GM23338 (cell line): ENCODE data around the gene EPHB3.

Source experiments
- CREB1 ChIP-seq: fragments of 250-450 bp; sonication (Bioruptor Pico); IDR thresholded peaks from 2 replicates; pipeline ENCODE4 v1.5.0; 2020; ENCODE audit warnings: low read depth, mild to moderate bottlenecking, moderate library complexity
- ETS1 ChIP-seq: IDR thresholded peaks from 2 replicates; pipeline ENCODE4 v1.6.1; 2016; ENCODE audit warnings: antibody characterized with exemption
- EZH2 ChIP-seq: fragments of 200-600 bp; sonication (generic); IDR thresholded peaks from one replicate; pipeline ENCODE4 v1.8.0; 2017; ENCODE audit warnings: antibody characterized with exemption, mild to moderate bottlenecking, low read depth; ENCODE audit not compliant: unreplicated experiment
- EZH2phosphoT487 ChIP-seq: fragments of 200-600 bp; sonication (generic); IDR thresholded peaks from one replicate; pipeline ENCODE4 v1.8.1; 2018; ENCODE audit warnings: antibody characterized with exemption; ENCODE audit not compliant: unreplicated experiment
- JUNB ChIP-seq: IDR thresholded peaks from one replicate; pipeline ENCODE4 v1.6.1; 2016; ENCODE audit warnings: antibody characterized with exemption; ENCODE audit not compliant: unreplicated experiment
- NANOG ChIP-seq: IDR thresholded peaks from 2 replicates; pipeline ENCODE4 v1.6.1; 2016; ENCODE audit warnings: antibody characterized with exemption, borderline replicate concordance
- POLR2AphosphoS5 ChIP-seq: IDR thresholded peaks from 2 replicates; pipeline ENCODE4 v1.6.1; 2016; ENCODE audit warnings: antibody characterized with exemption, low read depth
- STAT1 ChIP-seq: IDR thresholded peaks from one replicate; pipeline ENCODE4 v1.6.1; 2016; ENCODE audit warnings: antibody characterized with exemption; ENCODE audit not compliant: unreplicated experiment
- ZNF331 ChIP-seq: fragments of 250-450 bp; sonication (Bioruptor Pico); IDR thresholded peaks from 2 replicates; pipeline ENCODE4 v1.5.0; 2020; ENCODE audit warnings: low read depth, mild to moderate bottlenecking, moderate library complexity
- TF ChIP-seq, protein P1 (sequence below), 2 experiments: fragments of 200-600 bp in 1 of 2; sonication (generic) in 1 of 2; conservative IDR thresholded peaks; 2 replicates each; pipeline versions ENCODE4 v1.5.1 to v1.6.1; 2016 to 2017; ENCODE audit warnings: antibody characterized with exemption in 2 of 2, low read depth in 2 of 2, mild to moderate bottlenecking in 2 of 2, moderate library complexity in 1 of 2
- TF ChIP-seq, protein P2 (sequence below): IDR thresholded peaks from one replicate; pipeline ENCODE4 v1.6.1; 2018; ENCODE audit warnings: antibody characterized with exemption; ENCODE audit not compliant: unreplicated experiment

- TF ChIP-seq, protein P1, sequence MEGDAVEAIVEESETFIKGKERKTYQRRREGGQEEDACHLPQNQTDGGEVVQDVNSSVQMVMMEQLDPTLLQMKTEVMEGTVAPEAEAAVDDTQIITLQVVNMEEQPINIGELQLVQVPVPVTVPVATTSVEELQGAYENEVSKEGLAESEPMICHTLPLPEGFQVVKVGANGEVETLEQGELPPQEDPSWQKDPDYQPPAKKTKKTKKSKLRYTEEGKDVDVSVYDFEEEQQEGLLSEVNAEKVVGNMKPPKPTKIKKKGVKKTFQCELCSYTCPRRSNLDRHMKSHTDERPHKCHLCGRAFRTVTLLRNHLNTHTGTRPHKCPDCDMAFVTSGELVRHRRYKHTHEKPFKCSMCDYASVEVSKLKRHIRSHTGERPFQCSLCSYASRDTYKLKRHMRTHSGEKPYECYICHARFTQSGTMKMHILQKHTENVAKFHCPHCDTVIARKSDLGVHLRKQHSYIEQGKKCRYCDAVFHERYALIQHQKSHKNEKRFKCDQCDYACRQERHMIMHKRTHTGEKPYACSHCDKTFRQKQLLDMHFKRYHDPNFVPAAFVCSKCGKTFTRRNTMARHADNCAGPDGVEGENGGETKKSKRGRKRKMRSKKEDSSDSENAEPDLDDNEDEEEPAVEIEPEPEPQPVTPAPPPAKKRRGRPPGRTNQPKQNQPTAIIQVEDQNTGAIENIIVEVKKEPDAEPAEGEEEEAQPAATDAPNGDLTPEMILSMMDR (conservative IDR thresholded peaks at IDR 0.05; ENCODE audit: low read depth in 2 of 2), result no peak
- TF ChIP-seq POLR2AphosphoS5 (no peak), EZH2 (no peak), CREB1 (CRISPR knock-in tag) (no peak), EZH2phosphoT487 (no peak), STAT1 (no peak), JUNB (no peak), ETS1 (no peak), ZNF331 (CRISPR knock-in tag) (no peak), NANOG (no peak)
- TF ChIP-seq, protein P2, sequence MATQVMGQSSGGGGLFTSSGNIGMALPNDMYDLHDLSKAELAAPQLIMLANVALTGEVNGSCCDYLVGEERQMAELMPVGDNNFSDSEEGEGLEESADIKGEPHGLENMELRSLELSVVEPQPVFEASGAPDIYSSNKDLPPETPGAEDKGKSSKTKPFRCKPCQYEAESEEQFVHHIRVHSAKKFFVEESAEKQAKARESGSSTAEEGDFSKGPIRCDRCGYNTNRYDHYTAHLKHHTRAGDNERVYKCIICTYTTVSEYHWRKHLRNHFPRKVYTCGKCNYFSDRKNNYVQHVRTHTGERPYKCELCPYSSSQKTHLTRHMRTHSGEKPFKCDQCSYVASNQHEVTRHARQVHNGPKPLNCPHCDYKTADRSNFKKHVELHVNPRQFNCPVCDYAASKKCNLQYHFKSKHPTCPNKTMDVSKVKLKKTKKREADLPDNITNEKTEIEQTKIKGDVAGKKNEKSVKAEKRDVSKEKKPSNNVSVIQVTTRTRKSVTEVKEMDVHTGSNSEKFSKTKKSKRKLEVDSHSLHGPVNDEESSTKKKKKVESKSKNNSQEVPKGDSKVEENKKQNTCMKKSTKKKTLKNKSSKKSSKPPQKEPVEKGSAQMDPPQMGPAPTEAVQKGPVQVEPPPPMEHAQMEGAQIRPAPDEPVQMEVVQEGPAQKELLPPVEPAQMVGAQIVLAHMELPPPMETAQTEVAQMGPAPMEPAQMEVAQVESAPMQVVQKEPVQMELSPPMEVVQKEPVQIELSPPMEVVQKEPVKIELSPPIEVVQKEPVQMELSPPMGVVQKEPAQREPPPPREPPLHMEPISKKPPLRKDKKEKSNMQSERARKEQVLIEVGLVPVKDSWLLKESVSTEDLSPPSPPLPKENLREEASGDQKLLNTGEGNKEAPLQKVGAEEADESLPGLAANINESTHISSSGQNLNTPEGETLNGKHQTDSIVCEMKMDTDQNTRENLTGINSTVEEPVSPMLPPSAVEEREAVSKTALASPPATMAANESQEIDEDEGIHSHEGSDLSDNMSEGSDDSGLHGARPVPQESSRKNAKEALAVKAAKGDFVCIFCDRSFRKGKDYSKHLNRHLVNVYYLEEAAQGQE, result no peak
Observed at GRCh38 chr3:184600685-184601377, 39.2 kb downstream of the EPHB3 start.
